KOPT-K1 (cell line): ENCODE measurements around the gene GPR61.

ENCODE experiments used
- H3K27ac ChIP-seq: fragments of 200-600 bp; sonication (generic); 2 replicates; pipeline ENCODE4 v1.5.1; 2016; ENCODE audit warnings: antibody characterized with exemption, mild to moderate bottlenecking, low read depth, low read length; ENCODE audit not compliant: poor library complexity, severe bottlenecking
- H3K36me3 ChIP-seq: fragments of 200-600 bp; sonication (generic); 2 replicates; pipeline ENCODE4 v1.5.1; 2017; ENCODE audit warnings: antibody characterized with exemption, mild to moderate bottlenecking, low read length, moderate library complexity; ENCODE audit not compliant: insufficient read depth
- H3K9me3 ChIP-seq: fragments of 200-600 bp; sonication (generic); 2 replicates; pipeline ENCODE4 v1.5.1; 2017; ENCODE audit warnings: antibody characterized with exemption, low read length, mild to moderate bottlenecking; ENCODE audit not compliant: insufficient read depth, poor library complexity, severe bottlenecking

The GPR61 gene

GRCh38 chr1:109565241-109565640 lies 25.6 kb downstream of the GPR61 start:
- no peaks in the 10 kb centered on the region for H3K9me3 ChIP-seq
- H3K27ac ChIP-seq, result no peak overlapping the region
- no peaks in the 10 kb centered on the region; the same call in 1 of the 2 replicates for H3K36me3 ChIP-seq

- Histone ChIP-seq H3K36me3 (no peaks in the 10 kb centered on the region; the same call in 1 of the 2 replicates), H3K9me3 (no peaks in the 10 kb centered on the region), H3K27ac (no peak overlapping the region)
These were observed 27.3 kb downstream of the GPR61 start for GRCh38 chr1:109566982-109567381.

DNA sequence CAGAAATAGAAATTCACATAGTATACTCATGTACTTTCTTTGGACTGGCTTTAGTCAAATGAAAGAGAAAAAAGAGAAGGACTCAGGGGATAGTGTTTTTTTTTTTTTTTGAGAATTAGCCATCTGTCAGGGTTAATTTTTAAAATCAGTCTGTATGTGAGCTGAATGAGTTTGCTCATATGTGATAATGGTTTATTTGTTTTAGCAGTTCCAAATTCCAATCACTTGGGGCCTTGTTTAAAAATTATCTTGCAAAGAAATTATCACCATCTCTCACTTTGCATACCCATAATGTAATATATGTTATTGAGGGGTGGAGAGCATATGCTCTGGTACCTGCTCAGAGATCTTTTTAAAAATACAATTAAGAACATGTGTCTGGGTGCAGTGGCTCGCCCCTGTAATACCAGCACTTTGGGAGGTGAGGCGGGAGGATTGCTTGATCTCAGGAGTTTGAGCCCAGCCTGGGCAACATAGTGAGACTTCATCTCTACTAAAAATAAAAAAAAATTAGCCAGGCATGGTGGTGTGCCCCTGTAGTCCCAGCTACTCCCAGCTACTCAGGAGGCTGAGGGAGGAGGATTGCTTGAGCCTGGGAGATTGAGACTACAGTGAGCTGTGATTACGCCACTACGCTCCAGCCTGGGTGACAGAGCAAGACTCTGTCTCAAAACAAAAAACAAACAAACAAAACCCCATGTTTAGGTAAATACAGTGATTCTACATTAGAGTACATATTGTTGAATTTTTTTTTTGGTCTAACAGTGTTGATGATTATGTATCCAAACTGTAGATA lies 28.4 kb downstream of the GPR61 start:
- Histone ChIP-seq H3K9me3 (no peaks in the 10 kb centered on the region), H3K27ac (no peak overlapping the region), H3K36me3 (no peaks in the 10 kb centered on the region; the same call in 1 of the 2 replicates)

GRCh38 chr1:109569323-109569722 lies 29.7 kb downstream of the GPR61 start:
- H3K9me3 ChIP-seq, result no peaks in the 10 kb centered on the region

DNA sequence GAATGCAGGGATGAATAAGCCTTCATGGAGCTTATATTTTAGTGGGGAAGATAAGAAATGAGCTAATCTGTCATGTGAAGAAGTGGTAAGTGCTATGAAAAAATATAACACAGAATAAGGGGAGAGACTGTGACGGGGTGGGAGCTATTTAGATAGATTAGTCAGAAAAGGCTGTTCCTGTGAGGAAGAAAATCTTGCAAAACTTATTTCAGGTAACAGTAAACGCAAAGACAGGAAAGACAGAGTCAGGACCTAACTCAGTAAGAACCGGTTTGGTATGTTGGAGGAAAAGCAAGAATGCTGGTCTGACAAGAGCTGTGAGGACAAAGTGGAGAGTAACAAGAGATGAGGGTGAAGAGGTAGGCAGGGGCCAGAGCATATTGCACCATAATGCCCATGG lies 30.7 kb downstream of the GPR61 start:
- Histone ChIP-seq H3K36me3 (peaks cover 11% of the 10 kb centered on the region), H3K9me3 (no peaks in the 10 kb centered on the region), H3K27ac (no peak overlapping the region)

More at GRCh38 chr1:109569323-109569722, 29.7 kb downstream of the GPR61 start:
- Histone ChIP-seq H3K27ac (no peak overlapping the region), H3K36me3 (no peaks in the 10 kb centered on the region; the same call in 1 of the 2 replicates)

DNA sequence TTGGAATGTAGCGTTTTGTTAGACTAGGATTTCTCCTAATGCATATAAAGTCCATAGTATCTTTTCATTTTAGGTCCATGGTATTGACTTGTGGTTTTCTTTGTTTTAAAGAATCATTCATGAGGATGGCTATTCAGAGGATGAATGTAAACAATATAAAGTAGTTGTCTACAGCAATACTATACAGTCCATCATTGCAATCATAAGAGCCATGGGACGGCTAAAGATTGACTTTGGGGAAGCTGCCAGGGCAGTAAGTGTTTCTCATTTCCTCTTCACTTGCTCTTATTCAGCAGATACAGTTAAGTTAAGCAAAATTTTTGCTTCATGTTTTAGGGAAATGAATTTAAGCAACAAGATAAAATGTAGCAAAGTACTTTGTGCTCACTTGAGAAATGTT lies 34.1 kb downstream of the GPR61 start:
- H3K36me3 ChIP-seq, result peaks cover 36% of the 10 kb centered on the region
- H3K27ac ChIP-seq, result no peak overlapping the region
- no peaks in the 10 kb centered on the region for H3K9me3 ChIP-seq

GRCh38 chr1:109578947-109579443 lies 39.3 kb downstream of the GPR61 start:
- Histone ChIP-seq H3K27ac (no peak overlapping the region), H3K9me3 (no peaks in the 10 kb centered on the region), H3K36me3 (peaks cover 86% of the 10 kb centered on the region)

GRCh38 chr1:109579491-109579890 lies 39.8 kb downstream of the GPR61 start:
- Histone ChIP-seq H3K36me3 (peaks cover 90% of the 10 kb centered on the region), H3K9me3 (no peaks in the 10 kb centered on the region), H3K27ac (no peak overlapping the region)

- Histone ChIP-seq H3K27ac (no peak overlapping the region), H3K36me3 (peaks cover 90% of the 10 kb centered on the region), H3K9me3 (no peaks in the 10 kb centered on the region)
These were observed 42.3 kb downstream of the GPR61 start for GRCh38 chr1:109582021-109582420.

GRCh38 chr1:109584766-109585165 lies 45.1 kb downstream of the GPR61 start:
- Histone ChIP-seq H3K27ac (no peak overlapping the region), H3K9me3 (no peaks in the 10 kb centered on the region), H3K36me3 (peaks cover 98% of the 10 kb centered on the region)

- H3K36me3 ChIP-seq, result peaks cover 98% of the 10 kb centered on the region
- H3K27ac ChIP-seq, result no peak overlapping the region
- no peaks in the 10 kb centered on the region for H3K9me3 ChIP-seq
These were observed 46.4 kb downstream of the GPR61 start for GRCh38 chr1:109586055-109586454.

- Histone ChIP-seq H3K27ac (no peak overlapping the region), H3K36me3 (peaks cover 100% of the 10 kb centered on the region), H3K9me3 (no peaks in the 10 kb centered on the region)
These were observed 49.5 kb downstream of the GPR61 start for GRCh38 chr1:109589177-109589576.

DNA sequence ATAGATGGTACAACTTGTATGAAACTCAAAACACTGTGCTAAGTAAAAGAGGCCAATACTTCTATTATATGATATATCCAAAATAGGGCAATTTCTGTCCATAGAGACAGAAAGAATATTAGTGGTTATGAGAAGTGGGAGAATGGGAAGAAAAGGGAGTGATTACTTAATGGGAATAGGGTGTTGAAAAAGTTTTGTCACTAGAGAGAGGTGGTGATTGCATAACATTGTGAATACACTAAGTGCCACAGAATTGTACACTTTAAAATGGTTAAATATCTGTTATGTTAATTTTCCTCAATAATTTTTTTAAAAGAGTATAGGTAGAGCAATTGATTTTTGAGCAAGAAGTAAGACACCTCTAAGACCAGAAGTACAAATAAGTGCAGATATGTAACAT lies 50.0 kb downstream of the GPR61 start:
- Histone ChIP-seq H3K9me3 (no peaks in the 10 kb centered on the region), H3K36me3 (peaks cover 100% of the 10 kb centered on the region), H3K27ac (no peak overlapping the region)

- Histone ChIP-seq H3K27ac (no peak overlapping the region), H3K9me3 (no peaks in the 10 kb centered on the region), H3K36me3 (peaks cover 94% of the 10 kb centered on the region)
These were observed 53.2 kb downstream of the GPR61 start for GRCh38 chr1:109592916-109593315.

DNA sequence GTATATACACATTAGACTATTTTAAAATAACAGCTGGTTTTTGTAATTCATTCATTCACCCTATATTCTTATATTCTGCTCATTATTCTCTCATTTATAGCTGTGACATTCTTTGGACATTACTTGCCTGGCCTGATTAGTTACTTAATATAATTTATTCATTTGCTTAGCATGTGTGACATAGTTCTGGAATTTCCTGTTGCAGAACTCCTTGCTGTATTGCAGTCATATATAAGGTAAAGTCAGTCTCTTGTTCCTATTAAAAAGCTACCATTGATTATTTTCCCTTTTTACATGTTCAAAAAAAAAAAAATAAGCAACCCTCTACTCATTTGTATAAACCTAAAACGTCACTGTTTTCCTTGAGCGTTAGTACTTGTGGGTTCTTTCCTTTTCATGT lies 55.9 kb downstream of the GPR61 start:
- no peak overlapping the region for H3K27ac ChIP-seq
- no peaks in the 10 kb centered on the region for H3K9me3 ChIP-seq
- peaks cover 73% of the 10 kb centered on the region for H3K36me3 ChIP-seq
